GM12892 (cell line): ENCODE measurements around the gene SEC16A.

ENCODE experiments used
- POLR2A ChIP-seq: IDR thresholded peaks from 2 replicates; pipeline ENCODE4 v1.6.1; 2011; ENCODE audit warnings: low read depth, low read length, control low read depth
- POLR2AphosphoS5 ChIP-seq: IDR thresholded peaks from 2 replicates; pipeline ENCODE4 v1.6.1; 2011; ENCODE audit warnings: low read depth, low read length, control low read depth

- TF ChIP-seq POLR2A (no peak), POLR2AphosphoS5 (no peak)
These were observed 29.8 kb upstream of the SEC16A start for GRCh38 chr9:136512651-136513071.
